ENCODE data around the gene ATP7A. TPM values are rescaled to one million over a fixed set of nuclear protein-coding genes. Genes with fewer than 3 reads are reported as not detected.

The ATP7A gene
- polyA plus RNA-seq, 1 of the 3 experiments (the other 2 are of a cell fraction): 1.7 TPM

GRCh38 chrX:78019586-78020483 lies 109.3 kb downstream of the ATP7A start:
- H2AFZ ChIP-seq (ENCODE audit: low read depth): no peak overlapping the region
- no peak for DNase-seq
- no peaks in the 10 kb centered on the region for H3K36me3 ChIP-seq (replicated peaks in 1 of 2; ENCODE audit: control insufficient read depth in 1 of 2, insufficient read depth in 2 of 2, low read length in 1 of 2)
- H3K9ac ChIP-seq: no peak overlapping the region
- H3K79me2 ChIP-seq (ENCODE audit: insufficient read depth): no peaks in the 10 kb centered on the region
- H3K9me2 ChIP-seq: no peaks in the 10 kb centered on the region
- WGBS (ENCODE audit: low lambda C conversion rate): 50% methylated on average over 12 of the region's 12 CpGs
- no peaks in the 10 kb centered on the region for H4K20me1 ChIP-seq (ENCODE audit: insufficient read depth)
- no peaks in the 10 kb centered on the region; the same call in 1 of the 2 replicates for H3K27me3 ChIP-seq (ENCODE audit: insufficient read depth)
- no peak overlapping the region for H3K4me3 ChIP-seq (ENCODE audit: low read depth in 2 of 2, low read length in 1 of 2)
- H3K27ac ChIP-seq (ENCODE audit: low read depth in 2 of 2, low read length in 1 of 2): no peak overlapping the region
- H3K4me1 ChIP-seq (ENCODE audit: control insufficient read depth in 1 of 2, insufficient read depth in 2 of 2, low read depth in 1 of 2, low read length in 1 of 2): no peaks in the 10 kb centered on the region; a peak in 1 of 4 replicates
- ChIA-PET CTCF (interaction anchor here (1.2 to 1.3 kb wide), 3 partner anchors 9 to 14 kb away, joined by 3 read pairs; no protein-coding TSS in a partner anchor), POLR2A (no interaction called here)
- TF ChIP-seq GATA2 (CRISPR knock-in tag; IDR thresholded peaks at IDR 0.05): 0 out of 2 replicates have a peak, but pooled peaks have one; percentile 10
- TF ChIP-seq EP300 (IDR thresholded peaks at IDR 0.05; ENCODE audit: borderline replicate concordance in 1 of 2, low read depth in 1 of 2, low read length in 1 of 2): peak in 1 of 2 experiments; percentile 33; a peak in 1 of 4 replicates
- no peak for TF ChIP-seq RCOR1 (IDR thresholded peaks at IDR 0.05; ENCODE audit: low read length)
- H3F3A ChIP-seq (replicated peaks; ENCODE audit: insufficient read depth): no peaks in the 10 kb centered on the region
- H3K4me2 ChIP-seq: no peak overlapping the region
- no peaks in the 10 kb centered on the region for H3K9me3 ChIP-seq

GRCh38 chrX:78024349-78025059 lies 114.0 kb downstream of the ATP7A start:
- no peak overlapping the region for H3K4me2 ChIP-seq
- H2AFZ ChIP-seq (ENCODE audit: low read depth): no peak overlapping the region
- no peak overlapping the region for H3K27ac ChIP-seq (ENCODE audit: low read depth in 2 of 2, low read length in 1 of 2)
- no peaks in the 10 kb centered on the region for H3K36me3 ChIP-seq (replicated peaks in 1 of 2; ENCODE audit: control insufficient read depth in 1 of 2, insufficient read depth in 2 of 2, low read length in 1 of 2)
- no peaks in the 10 kb centered on the region for H3K79me2 ChIP-seq (ENCODE audit: insufficient read depth)
- 69% methylated on average over 7 of the region's 7 CpGs for WGBS (ENCODE audit: low lambda C conversion rate)
- TF ChIP-seq SIN3A (IDR thresholded peaks at IDR 0.05; ENCODE audit: borderline replicate concordance, low read depth, low read length): no peak
- no peak for TF ChIP-seq NRF1 (IDR thresholded peaks at IDR 0.05; ENCODE audit: low read depth, low read length)
- peak; percentile 41; the same call in 1 of the 2 replicates for TF ChIP-seq SMC3 (IDR thresholded peaks at IDR 0.05; ENCODE audit: low read depth, low read length)
- no peak for TF ChIP-seq EP300 (IDR thresholded peaks at IDR 0.05; ENCODE audit: borderline replicate concordance in 1 of 2, low read depth in 1 of 2, low read length in 1 of 2)
- TF ChIP-seq RAD21 (IDR thresholded peaks at IDR 0.05; ENCODE audit: low read length): peak; percentile 68
- no peak for TF ChIP-seq TEAD4 (IDR thresholded peaks at IDR 0.05; ENCODE audit: borderline replicate concordance, insufficient read depth)
- peak; percentile 62 for TF ChIP-seq CTCF (IDR thresholded peaks at IDR 0.05)
- no peak overlapping the region for H3K4me3 ChIP-seq (ENCODE audit: low read depth in 2 of 2, low read length in 1 of 2)
- no peaks in the 10 kb centered on the region for H3F3A ChIP-seq (replicated peaks; ENCODE audit: insufficient read depth)
- CTCF ChIA-PET: interaction anchor here (0.6 to 2.0 kb wide), 24 partner anchors 8 to 1746 kb away, joined by 3 to 15 read pairs (median 4); partner anchors contain the start of genes ATP7A and COX7B
- no peak overlapping the region for H3K9ac ChIP-seq
- no peaks in the 10 kb centered on the region for H4K20me1 ChIP-seq (ENCODE audit: insufficient read depth)
- no peaks in the 10 kb centered on the region; a peak in 1 of 4 replicates for H3K4me1 ChIP-seq (ENCODE audit: control insufficient read depth in 1 of 2, insufficient read depth in 2 of 2, low read depth in 1 of 2, low read length in 1 of 2)
- DNase-seq: peak; percentile 30
- POLR2A ChIA-PET: no interaction called here
- no peaks in the 10 kb centered on the region for H3K9me3 ChIP-seq
- no peaks in the 10 kb centered on the region for H3K27me3 ChIP-seq (ENCODE audit: insufficient read depth)
- H3K9me2 ChIP-seq: no peaks in the 10 kb centered on the region
